BE2C (cell line): Measurements from ENCODE around the gene FOXQ1.

ENCODE experiments used
- DNase-seq: peaks from one replicate; pipeline ENCODE4 v3.0.0-alpha.2; 2020
- H3K27me3 ChIP-seq: fragments of 250-450 bp; sonication (Bioruptor Pico); 2 replicates; pipeline ENCODE4 v1.5.1; 2020; ENCODE audit warnings: mild to moderate bottlenecking
- H3K36me3 ChIP-seq: fragments of 250-450 bp; sonication (Bioruptor Pico); 2 replicates; pipeline ENCODE4 v1.5.1; 2020; ENCODE audit warnings: mild to moderate bottlenecking
- H3K4me1 ChIP-seq: fragments of 250-450 bp; sonication (Bioruptor Pico); 2 replicates; pipeline ENCODE4 v1.5.1; 2020
- H3K4me3 ChIP-seq: 2 replicates; pipeline ENCODE4 v1.5.1; 2011; ENCODE audit warnings: low read depth, low read length
- H3K9me3 ChIP-seq: fragments of 250-450 bp; sonication (Bioruptor Pico); 2 replicates; pipeline ENCODE4 v1.5.1; 2020
- TF ChIP-seq, protein P1 (sequence below): IDR thresholded peaks from 2 replicates; pipeline ENCODE4 v1.5.1; 2012; ENCODE audit warnings: mild to moderate bottlenecking, low read depth, low read length

The FOXQ1 gene

DNA sequence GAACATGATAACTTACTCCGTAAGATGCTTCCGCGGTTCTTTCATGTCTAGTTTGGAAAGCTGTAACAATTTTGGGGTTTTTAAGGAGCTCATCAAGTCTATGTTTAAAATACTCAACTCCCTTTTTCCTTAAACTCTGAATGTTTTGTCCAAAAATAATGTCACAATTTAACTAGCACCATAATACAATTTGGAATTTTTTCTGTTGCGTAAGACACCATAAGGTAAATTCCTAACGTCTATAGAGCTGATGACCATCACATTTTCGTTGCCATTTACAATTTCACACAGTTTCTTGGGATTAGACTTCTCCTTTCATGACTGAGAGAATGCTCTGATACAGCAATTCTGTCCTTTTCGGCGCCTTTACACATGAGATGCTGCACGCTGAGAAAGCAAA, 50.7 kb downstream of the FOXQ1 start:
- Histone ChIP-seq H3K4me3 (no peak overlapping the region), H3K36me3 (no peaks in the 10 kb centered on the region), H3K4me1 (no peaks in the 10 kb centered on the region), H3K9me3 (no peaks in the 10 kb centered on the region), H3K27me3 (peaks cover 17% of the 10 kb centered on the region)
- TF ChIP-seq, protein P1, sequence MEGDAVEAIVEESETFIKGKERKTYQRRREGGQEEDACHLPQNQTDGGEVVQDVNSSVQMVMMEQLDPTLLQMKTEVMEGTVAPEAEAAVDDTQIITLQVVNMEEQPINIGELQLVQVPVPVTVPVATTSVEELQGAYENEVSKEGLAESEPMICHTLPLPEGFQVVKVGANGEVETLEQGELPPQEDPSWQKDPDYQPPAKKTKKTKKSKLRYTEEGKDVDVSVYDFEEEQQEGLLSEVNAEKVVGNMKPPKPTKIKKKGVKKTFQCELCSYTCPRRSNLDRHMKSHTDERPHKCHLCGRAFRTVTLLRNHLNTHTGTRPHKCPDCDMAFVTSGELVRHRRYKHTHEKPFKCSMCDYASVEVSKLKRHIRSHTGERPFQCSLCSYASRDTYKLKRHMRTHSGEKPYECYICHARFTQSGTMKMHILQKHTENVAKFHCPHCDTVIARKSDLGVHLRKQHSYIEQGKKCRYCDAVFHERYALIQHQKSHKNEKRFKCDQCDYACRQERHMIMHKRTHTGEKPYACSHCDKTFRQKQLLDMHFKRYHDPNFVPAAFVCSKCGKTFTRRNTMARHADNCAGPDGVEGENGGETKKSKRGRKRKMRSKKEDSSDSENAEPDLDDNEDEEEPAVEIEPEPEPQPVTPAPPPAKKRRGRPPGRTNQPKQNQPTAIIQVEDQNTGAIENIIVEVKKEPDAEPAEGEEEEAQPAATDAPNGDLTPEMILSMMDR: no peak
- DNase-seq: no peak

DNA sequence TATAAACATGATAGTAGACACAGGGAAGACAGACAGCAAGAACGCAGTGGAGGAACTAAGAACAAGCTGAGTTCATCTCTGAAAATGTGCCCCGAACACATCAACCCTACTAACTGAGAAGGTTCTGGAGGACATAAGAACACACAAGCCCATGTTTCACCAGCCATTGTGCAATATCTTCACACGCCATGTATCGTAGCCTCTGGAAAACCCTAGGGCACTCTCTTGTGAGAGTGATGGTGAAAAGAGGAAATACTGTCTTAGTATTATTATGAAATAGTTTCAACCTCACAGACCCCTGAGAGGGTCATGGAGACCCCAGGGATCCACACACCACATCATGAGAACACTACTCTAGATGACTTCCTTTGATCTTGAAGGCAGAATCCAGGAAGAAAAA, 51.4 kb downstream of the FOXQ1 start:
- Histone ChIP-seq H3K27me3 (peaks cover 22% of the 10 kb centered on the region), H3K4me1 (no peaks in the 10 kb centered on the region), H3K36me3 (no peaks in the 10 kb centered on the region), H3K9me3 (no peaks in the 10 kb centered on the region), H3K4me3 (no peak overlapping the region)
- no peak for DNase-seq
- TF ChIP-seq, protein P1: no peak

DNA sequence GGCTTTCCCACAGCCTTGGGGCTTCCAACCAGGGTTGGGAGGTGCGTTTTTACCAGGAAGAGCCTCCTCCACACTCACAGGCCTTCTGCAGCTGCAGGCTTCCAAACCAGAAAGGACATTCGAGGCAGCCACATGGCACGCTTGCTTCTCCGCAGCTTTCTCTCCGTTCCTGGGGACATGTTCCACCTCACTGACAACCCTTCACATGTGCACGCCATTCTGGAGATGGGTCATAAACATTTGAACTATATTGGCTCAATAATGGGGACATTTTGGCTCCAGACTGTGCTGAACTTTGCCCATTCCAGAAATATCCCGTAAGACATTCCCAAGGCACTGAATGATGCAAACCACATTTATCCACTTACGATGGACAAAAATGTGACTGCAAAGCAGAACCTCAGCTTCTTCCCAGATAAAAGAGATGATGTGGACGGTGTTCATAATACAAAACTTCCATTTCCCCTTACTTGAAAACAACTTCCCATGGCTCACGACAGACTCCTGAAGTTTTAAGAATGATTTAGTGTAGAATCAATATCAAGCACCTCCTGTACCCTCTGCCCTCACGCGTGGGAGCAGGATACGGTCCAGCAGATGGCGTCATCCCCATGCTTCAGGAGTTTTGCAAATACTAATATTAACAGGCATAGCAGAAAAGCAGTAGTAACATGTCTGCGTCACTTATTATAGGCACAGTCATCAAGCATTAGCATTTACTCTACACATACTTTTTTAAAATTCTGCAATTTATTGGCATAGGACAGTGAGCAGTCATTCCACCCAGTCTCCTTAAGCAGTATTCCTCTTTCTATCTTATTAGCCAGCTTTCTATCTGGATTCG, 52.1 kb downstream of the FOXQ1 start:
- TF ChIP-seq, protein P1: peak; percentile 41
- H3K36me3 ChIP-seq: no peaks in the 10 kb centered on the region
- H3K4me1 ChIP-seq: no peaks in the 10 kb centered on the region
- no peak for DNase-seq
- no peaks in the 10 kb centered on the region for H3K9me3 ChIP-seq
- peaks cover 28% of the 10 kb centered on the region for H3K27me3 ChIP-seq
- no peak overlapping the region for H3K4me3 ChIP-seq
